Left ventricle myocardium inferior (tissue), 1 donor: ENCODE results near the gene JPT1. TPM values are rescaled to one million over a fixed set of nuclear protein-coding genes. Genes with fewer than 3 reads are reported as not detected.
A peak's percentile ranks its signal among the peaks of the same experiment; 100 is the strongest.

ENCODE experiments used
- DNase-seq: peaks from one replicate; pipeline ENCODE4 v3.0.0-alpha.2; 2020
- H3K27ac ChIP-seq: fragments of 200-600 bp; replicated peaks from 2 replicates; pipeline ENCODE4 v1.8.0; 2021
- H3K27me3 ChIP-seq: fragments of 200-600 bp; 2 replicates; pipeline ENCODE4 v1.8.0; 2021; ENCODE audit warnings: low read depth
- H3K36me3 ChIP-seq: fragments of 200-600 bp; 2 replicates; pipeline ENCODE4 v1.8.0; 2021
- H3K4me1 ChIP-seq: fragments of 200-600 bp; 2 replicates; pipeline ENCODE4 v1.8.0; 2021
- H3K4me3 ChIP-seq: fragments of 200-600 bp; 2 replicates; pipeline ENCODE4 v1.8.0; 2021; ENCODE audit warnings: mild to moderate bottlenecking, moderate library complexity
- H3K9me3 ChIP-seq: fragments of 200-600 bp; replicated peaks from 2 replicates; pipeline ENCODE4 v1.8.0; 2021
- CTCF ChIP-seq: fragments of 200-600 bp; IDR thresholded peaks from 2 replicates; pipeline ENCODE4 v1.8.0; 2021; ENCODE audit warnings: antibody characterized with exemption, mild to moderate bottlenecking, borderline replicate concordance
- intact Hi-C: fragments of 100-400 bp; cut with micrococcal nuclease; formaldehyde crosslinking; loops from one replicate; pipeline ENCODE4 v1.11.0; 2022
- total RNA-seq: library from RNA; stranded (reverse); fragmentation: NEBNext Ultra II Directional; extraction: Animal tissue kit (Norgen Biotek cat#: 25700); gene quantifications from one replicate; pipeline ENCODE4 v1.2.1, GENCODE V29; 2021
- donor health status: DM: no; HTN: yes; CAD: no; lungs with severe emphysema.

Gene JPT1
- total RNA-seq, 1 donor from 2014 or later = 13.8 TPM

- no peak for DNase-seq
- H3K36me3 ChIP-seq = peaks cover 8% of the 10 kb centered on the region
- H3K4me1 ChIP-seq = peaks cover 20% of the 10 kb centered on the region
- no peak overlapping the region for H3K4me3 ChIP-seq
- intact Hi-C loops = no loop called here
- H3K27ac ChIP-seq = peak overlapping the region; percentile 74
- no peak for TF ChIP-seq CTCF
- H3K9me3 ChIP-seq = no peaks in the 10 kb centered on the region
- H3K27me3 ChIP-seq = no peaks in the 10 kb centered on the region
These were observed 29.5 kb downstream of the JPT1 start for GRCh38 chr17:75124819-75125162.

- DNase-seq = peak; percentile 52
- no peak for TF ChIP-seq CTCF
- no peaks in the 10 kb centered on the region for H3K9me3 ChIP-seq
- intact Hi-C loops = no loop called here
- peaks cover 20% of the 10 kb centered on the region for H3K4me1 ChIP-seq
- H3K4me3 ChIP-seq = peak overlapping the region; percentile 7
- H3K36me3 ChIP-seq = peaks cover 5% of the 10 kb centered on the region
- H3K27me3 ChIP-seq = no peaks in the 10 kb centered on the region
- H3K27ac ChIP-seq = peak overlapping the region; percentile 74
These were observed 30.1 kb downstream of the JPT1 start for GRCh38 chr17:75124041-75124818.

GRCh38 chr17:75118307-75118706 lies 36.0 kb downstream of the JPT1 start:
- no peak for DNase-seq
- Histone ChIP-seq H3K27ac (no peak overlapping the region), H3K4me1 (peaks cover 31% of the 10 kb centered on the region), H3K9me3 (no peaks in the 10 kb centered on the region), H3K4me3 (no peak overlapping the region), H3K27me3 (no peaks in the 10 kb centered on the region), H3K36me3 (peaks cover 12% of the 10 kb centered on the region)
- intact Hi-C loops = no loop called here
- TF ChIP-seq CTCF = no peak

- no peaks in the 10 kb centered on the region for H3K27me3 ChIP-seq
- no peak overlapping the region for H3K4me3 ChIP-seq
- H3K9me3 ChIP-seq = no peaks in the 10 kb centered on the region
- intact Hi-C loops = no loop called here
- H3K4me1 ChIP-seq = peaks cover 36% of the 10 kb centered on the region
- peaks cover 12% of the 10 kb centered on the region for H3K36me3 ChIP-seq
- peak overlapping the region; percentile 24 for H3K27ac ChIP-seq
- TF ChIP-seq CTCF = no peak
- no peak for DNase-seq
These were observed 37.6 kb downstream of the JPT1 start for GRCh38 chr17:75116737-75117136.

- Histone ChIP-seq H3K9me3 (no peaks in the 10 kb centered on the region), H3K27ac (peak overlapping the region; percentile 89), H3K4me1 (peaks cover 48% of the 10 kb centered on the region), H3K27me3 (no peaks in the 10 kb centered on the region), H3K36me3 (peaks cover 7% of the 10 kb centered on the region), H3K4me3 (no peak overlapping the region)
- DNase-seq = no peak
- no peak for TF ChIP-seq CTCF
- intact Hi-C loops = no loop called here
These were observed 38.8 kb downstream of the JPT1 start for GRCh38 chr17:75115555-75115954.
